Stimulated activated CD4-positive, alpha-beta T cell treated with anti-CD3 and anti-CD28 coated beads, TNF-alpha, amount 100 ng/mL, for 48 hours (primary cell): ENCODE results near the gene IRS2.
"Not testable (repeated sequence)": the region's sequence is repeated elsewhere in the genome, so short reads cannot be mapped to it uniquely, and the experiment has no call there.

Experiments
- DNase-seq, 3 donors: peaks; one replicate each; pipeline ENCODE4 v3.0.0-alpha.2; 2020; ENCODE audit warnings: low read depth in 3 of 3

IRS2 gene

GRCh38 chr13:109732470-109733170 lies 53.8 kb downstream of the IRS2 start:
- DNase-seq: not testable (repeated sequence)

- DNase-seq: no peak
These were observed 55.5 kb downstream of the IRS2 start for GRCh38 chr13:109730812-109731335.

GRCh38 chr13:109728791-109729731 lies 57.3 kb downstream of the IRS2 start:
- DNase-seq: no peak

- no peak for DNase-seq
These were observed 58.3 kb downstream of the IRS2 start for GRCh38 chr13:109728061-109728460.

GRCh38 chr13:109727251-109727650 lies 59.1 kb downstream of the IRS2 start:
- no peak for DNase-seq

GRCh38 chr13:109725995-109726637 lies 60.3 kb downstream of the IRS2 start:
- DNase-seq: no peak

GRCh38 chr13:109725297-109725696 lies 61.1 kb downstream of the IRS2 start:
- DNase-seq: no peak

GRCh38 chr13:109724603-109725002 lies 61.8 kb downstream of the IRS2 start:
- no peak for DNase-seq

- no peak for DNase-seq
These were observed 63.3 kb downstream of the IRS2 start for GRCh38 chr13:109723046-109723445.

GRCh38 chr13:109722068-109722467 lies 64.3 kb downstream of the IRS2 start:
- DNase-seq: no peak

- no peak for DNase-seq
These were observed 65.6 kb downstream of the IRS2 start for GRCh38 chr13:109720758-109721184.

GRCh38 chr13:109719962-109720646 lies 66.3 kb downstream of the IRS2 start:
- no peak for DNase-seq

- no peak for DNase-seq
These were observed 67.7 kb downstream of the IRS2 start for GRCh38 chr13:109718726-109719125.

- no peak for DNase-seq
These were observed 68.7 kb downstream of the IRS2 start for GRCh38 chr13:109717686-109718085.

GRCh38 chr13:109715902-109716301 lies 70.5 kb downstream of the IRS2 start:
- no peak for DNase-seq

- no peak for DNase-seq
These were observed 72.7 kb downstream of the IRS2 start for GRCh38 chr13:109713681-109714080.

- no peak for DNase-seq
These were observed 74.2 kb downstream of the IRS2 start for GRCh38 chr13:109712124-109712722.

- no peak for DNase-seq
These were observed 78.4 kb downstream of the IRS2 start for GRCh38 chr13:109707742-109708617.

GRCh38 chr13:109707044-109707741 lies 79.2 kb downstream of the IRS2 start:
- no peak for DNase-seq
